Activated CD4-positive, alpha-beta T cell treated with anti-CD3 and anti-CD28 coated beads, Interleukin-2, amount 50 U/mL, for 16 hours (primary cell): ENCODE measurements around the gene PLCB3.
A peak's percentile ranks its signal among the peaks of the same experiment; 100 is the strongest.
"Not testable (repeated sequence)": the region's sequence is repeated elsewhere in the genome, so short reads cannot be mapped to it uniquely, and the experiment has no call there.

Source experiments
- DNase-seq: peaks from one replicate; pipeline ENCODE4 v3.0.0-alpha.2; 2020

Gene PLCB3

GRCh38 chr11:64306563-64306875 lies 55.2 kb downstream of the PLCB3 start:
- no peak for DNase-seq

- no peak for DNase-seq
These were observed 55.7 kb downstream of the PLCB3 start for GRCh38 chr11:64306876-64307622.

GRCh38 chr11:64307795-64308194 lies 56.5 kb downstream of the PLCB3 start:
- not testable (repeated sequence) for DNase-seq

- DNase-seq: no peak
These were observed 61.6 kb downstream of the PLCB3 start for GRCh38 chr11:64312947-64313346.

- DNase-seq: no peak
These were observed 62.3 kb downstream of the PLCB3 start for GRCh38 chr11:64313491-64314145.

GRCh38 chr11:64314146-64314804 lies 62.9 kb downstream of the PLCB3 start:
- DNase-seq: no peak

GRCh38 chr11:64314805-64315561 lies 63.7 kb downstream of the PLCB3 start:
- no peak for DNase-seq

- DNase-seq: not testable (repeated sequence)
These were observed 64.6 kb downstream of the PLCB3 start for GRCh38 chr11:64315667-64316526.

GRCh38 chr11:64316672-64317324 lies 65.5 kb downstream of the PLCB3 start:
- DNase-seq: peak; percentile 74

GRCh38 chr11:64317325-64317960 lies 66.1 kb downstream of the PLCB3 start, which contains the start of gene TRMT112:
TSS of gene TRMT112 (minus strand) at chr11:64317559. CDS start at chr11:64317526, 33 bp downstream.
- peak; percentile 99 for DNase-seq

- peak; percentile 98 for DNase-seq
These were observed 66.8 kb downstream of the PLCB3 start, which contains the start of gene PRDX5 for GRCh38 chr11:64317961-64318765. TSS of gene PRDX5 (plus strand) at chr11:64318121. CDS start at chr11:64318216, 95 bp downstream.
